GM21528 (cell line): ENCODE data around the gene OR10G2.
"Not testable (repeated sequence)": the region's sequence is repeated elsewhere in the genome, so short reads cannot be mapped to it uniquely, and the experiment has no call there.

Experiments
- ATAC-seq: cut with Tn5 transposase; IDR thresholded peaks from one replicate; pipeline ENCODE4 v1.9.1; 2021; ENCODE audit warnings: mild to moderate bottlenecking, moderate library complexity; ENCODE audit not compliant: unreplicated experiment, low FRiP score

The OR10G2 gene, protein sequence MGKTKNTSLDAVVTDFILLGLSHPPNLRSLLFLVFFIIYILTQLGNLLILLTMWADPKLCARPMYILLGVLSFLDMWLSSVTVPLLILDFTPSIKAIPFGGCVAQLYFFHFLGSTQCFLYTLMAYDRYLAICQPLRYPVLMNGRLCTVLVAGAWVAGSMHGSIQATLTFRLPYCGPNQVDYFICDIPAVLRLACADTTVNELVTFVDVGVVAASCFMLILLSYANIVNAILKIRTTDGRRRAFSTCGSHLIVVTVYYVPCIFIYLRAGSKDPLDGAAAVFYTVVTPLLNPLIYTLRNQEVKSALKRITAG

DNA sequence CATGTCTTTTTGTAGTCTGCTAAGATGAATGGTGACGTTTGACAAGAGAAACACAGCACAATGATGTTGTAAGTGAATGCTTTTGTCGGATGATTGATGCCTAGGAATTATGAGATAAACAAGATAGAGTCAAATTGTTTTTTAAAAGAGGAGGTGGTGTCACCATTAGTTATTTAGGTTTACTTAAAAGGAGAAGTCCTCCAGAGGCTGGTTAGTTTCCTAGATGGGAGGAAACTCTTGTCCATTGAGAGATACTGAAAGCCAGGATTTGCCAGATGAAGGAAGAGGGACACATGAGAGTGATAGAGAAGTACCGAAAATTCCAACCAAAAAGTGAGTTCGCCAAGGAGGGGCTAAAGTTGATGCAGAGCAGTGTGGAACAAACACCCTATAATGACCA, at the start of gene OR10G2:
Gene OR10G2 (minus strand): TSS at position 101 of the 400 bp plus-strand sequence. CDS start 98 bp downstream, at position 3.
- no peak for ATAC-seq

DNA sequence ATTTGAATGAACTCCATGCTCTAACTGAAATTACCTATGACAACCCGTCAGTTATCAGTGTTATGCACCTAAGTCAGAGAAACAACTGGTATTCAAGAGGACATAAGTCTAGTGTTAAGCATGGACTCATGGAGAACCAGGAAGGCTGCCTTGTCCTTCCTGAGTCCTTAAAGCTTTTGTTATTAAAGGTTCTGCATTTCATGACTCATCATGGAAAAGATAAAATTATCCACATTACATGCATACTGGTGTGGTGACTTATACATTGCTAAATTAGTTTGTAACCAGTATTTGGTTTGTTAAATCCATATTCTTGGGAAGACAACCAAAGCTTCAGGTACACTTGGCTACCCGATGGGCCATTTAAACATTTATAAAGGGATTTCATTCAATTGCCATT, 45.3 kb upstream of the OR10G2 start:
- no peak for ATAC-seq

DNA sequence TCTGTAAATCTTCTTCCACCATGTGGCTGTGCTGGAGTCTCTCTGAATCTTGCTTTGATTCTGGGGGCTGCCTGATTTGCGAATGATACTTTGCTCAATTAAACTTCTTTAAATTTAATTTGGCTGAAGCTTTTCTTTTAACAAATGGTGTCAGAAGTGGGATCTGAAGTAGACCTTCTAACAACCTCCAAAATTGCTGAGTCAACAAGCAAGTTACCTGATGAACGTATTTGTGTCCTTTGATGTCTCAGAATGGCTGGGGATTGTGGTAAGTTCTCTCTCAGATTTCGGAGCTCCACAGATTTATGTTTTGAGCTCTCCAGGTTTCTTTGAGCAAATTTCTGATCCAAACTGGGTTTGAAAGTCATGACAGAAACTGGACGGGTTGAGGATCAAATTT, 40.8 kb upstream of the OR10G2 start:
- ATAC-seq, result no peak

DNA sequence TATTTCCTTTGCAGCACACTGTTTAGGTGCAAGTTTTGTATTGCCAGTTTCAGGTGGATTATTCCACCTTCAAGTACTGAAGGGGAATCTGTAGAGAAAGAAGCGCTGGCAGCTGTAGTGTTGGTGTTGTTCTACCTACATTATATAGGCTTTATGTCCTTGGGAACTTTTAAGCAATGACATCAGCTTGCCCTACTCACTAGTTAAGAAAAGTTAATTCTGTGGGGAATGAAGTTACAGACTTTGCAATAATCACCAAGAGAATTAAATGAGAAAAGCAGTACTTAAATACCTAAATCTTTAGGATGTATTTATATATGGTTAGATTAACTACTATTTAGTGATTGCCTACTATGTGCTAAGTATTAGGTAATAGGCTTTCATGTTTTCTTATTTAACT, 39.0 kb upstream of the OR10G2 start, which contains the start of gene OR4E1:
Gene OR4E1 (minus strand): TSS at position 101 of the 400 bp plus-strand sequence. CDS start 2,883 bp downstream, outside the sequence.
- ATAC-seq, result no peak

DNA sequence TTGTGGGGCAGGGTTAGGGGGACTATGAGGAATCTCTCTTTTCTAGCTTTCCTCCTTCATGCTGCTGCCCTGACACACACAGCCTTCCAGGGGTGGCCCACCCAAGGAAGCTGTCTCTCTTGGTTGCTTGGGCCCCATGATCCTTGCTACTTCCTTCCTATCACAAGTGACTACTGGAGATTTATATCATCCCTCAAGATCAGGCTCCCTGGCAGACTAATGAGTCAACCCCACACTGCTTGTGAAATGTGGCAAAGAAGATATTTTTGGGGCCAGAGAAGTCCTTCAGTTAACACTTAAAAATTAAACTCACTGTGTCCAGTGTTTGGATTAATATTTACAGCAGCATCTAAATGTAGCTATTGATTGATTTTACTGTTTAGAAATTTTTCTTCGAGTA, 37.4 kb upstream of the OR10G2 start:
- no peak for ATAC-seq

DNA sequence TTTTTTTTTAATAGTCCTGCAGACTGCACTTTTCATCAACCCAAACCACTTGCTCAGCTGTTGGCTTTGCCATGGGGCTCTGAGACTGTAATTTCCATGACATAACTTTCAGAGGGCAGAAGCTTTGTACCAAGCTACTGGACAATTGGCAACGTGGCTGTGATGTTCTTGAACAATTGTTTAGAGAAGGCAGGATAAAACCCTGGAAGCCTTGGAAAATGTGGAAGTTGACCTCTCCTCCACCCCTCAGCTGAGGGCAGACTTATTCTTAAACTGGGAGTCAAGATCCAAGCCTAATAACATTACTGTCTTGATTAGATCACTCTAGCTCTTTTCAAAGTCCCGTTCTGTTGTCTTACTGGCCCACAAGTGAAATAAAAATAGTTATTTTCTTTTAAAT, 36.6 kb upstream of the OR10G2 start:
- no peak for ATAC-seq

DNA sequence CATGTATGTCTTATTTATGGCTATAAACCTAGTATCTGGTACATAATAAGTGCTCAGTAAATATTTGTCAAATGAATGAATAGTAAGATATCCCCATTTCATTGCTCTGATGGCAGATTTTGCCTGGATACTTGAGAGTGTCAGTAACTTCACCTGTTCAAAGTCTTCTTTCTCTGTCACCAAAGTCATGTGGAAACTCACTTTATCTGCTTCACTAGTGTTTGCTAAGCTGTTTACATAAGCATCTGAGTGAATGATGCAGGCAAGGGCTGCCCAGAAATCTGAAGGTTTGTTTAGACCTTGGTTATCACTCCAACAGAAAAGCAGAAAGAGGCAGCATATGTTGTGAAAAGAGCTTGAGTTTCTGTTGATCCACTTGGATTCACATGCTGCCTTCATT, 34.5 kb upstream of the OR10G2 start:
- no peak for ATAC-seq

DNA sequence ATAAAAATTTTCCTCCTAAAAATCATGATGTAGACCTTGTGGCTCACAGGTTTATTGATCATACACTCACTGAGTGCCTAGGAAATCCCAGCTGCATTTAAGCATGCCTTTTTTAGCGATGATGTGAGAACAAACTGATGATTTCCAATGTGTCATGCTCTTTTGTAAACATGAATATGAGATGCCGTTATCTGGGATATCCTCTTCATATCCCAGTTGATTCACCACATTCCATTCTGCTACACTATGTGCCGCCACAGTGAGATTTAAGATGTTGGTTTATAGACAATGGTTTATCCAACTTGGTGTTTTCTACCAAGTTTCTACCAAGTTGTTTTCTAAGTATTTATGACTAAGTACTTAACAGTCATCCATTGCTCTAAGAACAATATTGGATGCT, 33.6 kb upstream of the OR10G2 start:
- no peak for ATAC-seq

DNA sequence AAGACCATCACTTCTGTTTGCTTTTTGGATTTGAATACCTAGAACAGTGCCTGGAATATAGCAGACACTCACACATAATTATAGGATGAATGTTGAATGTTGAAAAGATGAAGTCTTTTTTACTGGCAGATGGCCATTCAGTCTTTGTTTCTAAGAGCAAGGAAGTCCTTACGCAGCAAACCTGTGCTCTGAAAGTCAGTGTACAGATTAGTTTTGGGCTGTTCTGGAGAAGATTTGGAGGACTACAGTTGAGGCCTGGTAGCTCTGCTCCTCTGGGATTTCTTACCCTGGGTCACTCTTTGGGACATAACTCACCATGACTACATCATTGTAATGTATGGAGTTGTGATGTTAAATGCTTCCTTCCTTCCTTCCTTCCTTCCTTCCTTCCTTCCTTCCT, 22.2 kb upstream of the OR10G2 start:
- no peak for ATAC-seq

DNA sequence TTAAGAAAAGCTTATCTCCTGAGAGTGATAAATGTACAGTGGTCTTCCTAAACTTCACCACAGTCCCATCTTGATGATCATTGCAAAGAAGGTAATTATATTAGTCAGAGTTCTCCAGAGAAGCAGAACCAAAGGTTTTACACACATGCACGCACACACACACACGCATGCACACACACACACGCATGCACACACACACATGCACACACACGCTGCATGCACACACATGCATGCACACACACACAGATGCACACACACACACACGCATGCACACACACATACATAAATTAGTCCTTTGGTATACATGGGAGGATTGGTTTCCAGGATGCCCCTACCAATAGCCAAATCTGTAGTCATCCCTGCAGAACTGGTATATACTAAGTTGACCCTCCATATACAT, 19.5 kb upstream of the OR10G2 start:
- no peak for ATAC-seq

DNA sequence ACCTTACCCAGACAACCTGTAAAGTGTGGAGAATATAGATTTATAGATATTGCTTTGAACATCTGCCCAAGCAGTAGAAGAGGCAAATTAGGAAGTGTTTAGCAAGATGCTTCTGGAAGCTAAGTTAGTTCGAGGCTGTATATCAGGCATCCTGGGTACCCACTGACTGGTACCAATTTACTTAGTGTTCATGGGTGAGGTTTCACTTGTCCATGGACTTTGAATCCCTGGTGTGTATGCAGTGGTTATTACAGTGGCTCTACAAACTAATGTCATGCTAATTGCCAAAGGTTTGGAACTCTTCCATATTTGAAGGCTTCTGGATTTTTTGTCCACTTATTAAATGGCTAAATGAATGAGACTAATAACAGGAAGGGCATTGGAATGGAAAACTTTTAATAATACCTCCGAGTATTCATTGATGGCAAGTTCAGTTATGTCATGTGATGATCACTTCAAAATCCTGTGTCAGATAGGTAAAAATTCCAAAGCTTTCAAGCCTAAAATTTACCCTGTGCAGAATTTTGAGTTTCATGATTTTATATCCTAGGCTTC, 18.7 kb upstream of the OR10G2 start, which contains the start of gene OR4E2:
Gene OR4E2 (plus strand): TSS at position 505 of the 555 bp plus-strand sequence. CDS start 11,248 bp downstream, outside the sequence.
- ATAC-seq, result no peak

DNA sequence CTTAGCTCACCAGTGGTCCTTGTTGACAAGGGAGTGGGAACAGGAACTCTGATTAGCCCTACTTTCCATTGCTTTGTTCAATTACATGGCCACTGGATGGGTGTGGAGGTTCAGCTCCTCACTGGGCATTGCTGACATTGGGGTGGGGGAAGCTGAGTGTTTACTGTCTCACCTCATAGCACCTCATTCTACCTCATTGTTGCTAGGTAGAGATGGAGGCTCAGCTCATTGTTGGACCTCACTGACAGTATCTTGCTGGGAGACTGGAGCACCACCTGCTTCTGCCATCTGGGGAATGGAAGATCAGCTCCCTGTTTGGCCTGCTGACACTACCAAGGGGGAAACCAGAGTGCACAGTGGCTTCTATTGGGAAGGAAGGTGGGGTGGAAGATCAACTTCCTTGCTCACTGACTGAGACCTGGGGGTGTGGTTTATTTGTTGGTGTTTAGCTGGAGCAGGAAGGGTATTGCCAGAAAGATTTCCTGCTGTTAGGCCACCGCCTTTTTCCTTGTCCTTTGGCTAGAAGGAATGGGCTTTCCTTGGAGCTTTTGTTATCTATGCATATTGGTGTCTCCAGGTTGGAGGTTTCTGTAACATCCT, 17.6 kb upstream of the OR10G2 start:
- no peak for ATAC-seq

DNA sequence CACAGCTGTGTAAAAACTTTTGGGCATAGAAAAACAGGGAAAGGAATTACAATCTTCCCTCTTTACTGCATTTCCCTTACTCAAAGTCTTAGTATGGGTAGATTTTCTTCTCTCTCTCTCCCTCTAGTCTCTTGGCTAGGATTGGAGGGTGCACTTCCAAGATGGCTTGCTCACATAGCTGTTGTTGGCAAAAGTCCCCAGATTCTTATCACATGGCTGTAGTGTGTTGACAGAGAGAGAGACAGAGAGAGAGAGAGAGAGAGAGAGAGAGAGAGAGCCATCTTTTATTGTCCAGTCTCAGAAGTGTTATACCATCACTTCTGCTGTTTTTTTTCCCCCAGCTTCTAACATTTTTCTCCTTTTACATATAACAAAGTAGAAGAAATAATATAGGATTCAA, 12.6 kb upstream of the OR10G2 start:
- ATAC-seq, result no peak

DNA sequence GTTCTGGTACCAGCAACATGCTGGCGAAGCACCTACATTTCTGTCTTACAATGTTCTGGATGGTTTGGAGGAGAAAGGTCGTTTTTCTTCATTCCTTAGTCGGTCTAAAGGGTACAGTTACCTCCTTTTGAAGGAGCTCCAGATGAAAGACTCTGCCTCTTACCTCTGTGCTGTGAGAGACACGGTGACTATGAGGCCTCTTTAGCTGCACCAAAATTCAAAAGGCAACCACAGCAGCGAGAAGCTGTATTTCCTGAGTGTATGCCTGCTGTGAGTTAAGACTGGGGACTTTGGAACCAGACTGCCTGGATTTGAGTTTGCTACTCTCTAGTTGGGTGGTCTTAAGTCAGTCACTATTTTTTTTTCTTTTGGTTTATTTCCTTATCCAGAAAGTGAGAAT, 8.7 kb upstream of the OR10G2 start:
- ATAC-seq, result no peak

DNA sequence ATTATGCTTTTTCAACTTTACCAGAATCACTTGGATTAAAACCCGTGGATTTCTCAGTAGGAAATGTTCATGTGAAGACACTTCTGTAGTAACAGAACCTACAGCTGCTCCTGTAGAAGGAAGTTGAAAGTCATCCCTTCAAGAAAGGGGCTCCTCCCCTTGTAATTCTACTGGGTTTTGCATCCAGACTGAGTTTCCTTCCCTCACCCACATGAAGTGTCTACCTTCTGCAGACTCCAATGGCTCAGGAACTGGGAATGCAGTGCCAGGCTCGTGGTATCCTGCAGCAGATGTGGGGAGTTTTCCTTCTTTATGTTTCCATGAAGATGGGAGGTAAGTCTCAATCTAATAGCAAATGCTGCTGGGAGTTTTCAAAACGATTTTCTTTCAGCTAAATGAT, 7.9 kb upstream of the OR10G2 start:
- ATAC-seq, result no peak

DNA sequence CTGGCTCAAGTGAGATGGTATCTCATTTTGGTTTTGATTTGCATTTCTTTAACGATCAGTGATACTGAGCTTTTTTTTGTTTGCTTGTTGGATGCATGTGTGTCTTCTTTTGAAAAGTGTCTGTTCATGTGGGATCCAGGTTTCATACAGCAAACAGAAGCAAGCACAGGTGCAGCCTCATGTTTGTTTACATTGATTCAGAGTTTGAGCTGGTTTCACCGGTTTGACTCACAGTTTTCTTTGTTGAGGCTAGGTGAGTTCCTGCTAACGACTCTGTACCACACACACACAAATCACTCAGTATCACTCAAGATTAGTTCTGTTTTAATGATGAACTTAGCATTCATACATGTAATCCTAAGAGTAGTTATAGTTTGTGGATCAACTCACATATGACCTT, 3.7 kb downstream of the OR10G2 start:
- no peak for ATAC-seq

DNA sequence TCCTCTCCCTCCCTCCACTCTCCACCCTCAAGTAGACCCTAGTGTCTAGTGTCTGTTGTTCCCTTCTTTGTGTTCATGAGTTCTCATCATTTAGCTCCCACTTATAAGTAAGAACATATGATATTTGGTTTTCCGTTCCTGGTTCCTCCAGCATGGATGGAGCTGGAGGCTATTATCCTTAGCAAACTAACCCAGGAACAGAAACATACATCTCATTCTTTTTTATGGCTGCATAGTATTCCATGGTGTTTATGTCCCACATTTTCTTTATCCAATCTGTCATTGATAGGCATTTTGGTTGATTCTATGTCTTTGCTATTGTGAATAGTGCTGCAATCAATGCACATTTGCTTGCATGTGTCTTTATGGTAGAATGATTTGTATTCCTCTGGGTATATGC, 4.2 kb downstream of the OR10G2 start:
- ATAC-seq, result not testable (repeated sequence)

DNA sequence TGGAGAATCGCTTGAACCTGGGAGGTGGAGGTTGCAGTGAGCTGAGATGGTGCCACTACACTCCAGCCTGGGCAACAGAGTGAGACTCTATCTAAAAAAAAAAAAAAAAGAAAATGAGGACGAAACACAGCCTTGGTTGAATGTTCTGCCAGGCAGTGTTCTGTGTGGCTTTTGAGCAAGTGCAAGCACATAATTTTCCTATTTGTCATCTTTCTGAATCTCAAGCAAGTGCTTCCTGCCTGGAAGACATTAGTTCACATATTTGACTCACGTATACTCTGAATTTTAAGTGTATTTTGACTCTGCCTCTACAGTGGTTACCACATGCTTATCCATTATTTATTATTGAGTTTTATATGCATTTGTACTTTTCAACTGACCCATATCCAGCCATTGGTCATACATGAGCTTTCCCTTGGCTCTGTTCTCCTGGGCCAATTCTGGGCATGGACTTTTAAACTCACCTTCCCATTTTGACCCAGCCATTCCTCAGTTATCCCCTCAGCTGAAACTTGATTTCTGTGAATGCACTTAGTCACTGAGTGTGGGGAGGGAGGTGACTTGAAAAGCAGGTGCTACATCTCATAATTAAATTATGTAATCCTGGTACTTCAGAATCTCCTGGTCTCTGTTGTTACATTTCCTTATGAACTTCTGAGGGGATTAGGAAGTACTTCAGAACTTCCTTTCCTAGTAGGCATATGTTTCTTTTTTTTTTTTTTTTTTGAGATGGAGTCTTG, 8.1 kb downstream of the OR10G2 start:
- ATAC-seq, result no peak

DNA sequence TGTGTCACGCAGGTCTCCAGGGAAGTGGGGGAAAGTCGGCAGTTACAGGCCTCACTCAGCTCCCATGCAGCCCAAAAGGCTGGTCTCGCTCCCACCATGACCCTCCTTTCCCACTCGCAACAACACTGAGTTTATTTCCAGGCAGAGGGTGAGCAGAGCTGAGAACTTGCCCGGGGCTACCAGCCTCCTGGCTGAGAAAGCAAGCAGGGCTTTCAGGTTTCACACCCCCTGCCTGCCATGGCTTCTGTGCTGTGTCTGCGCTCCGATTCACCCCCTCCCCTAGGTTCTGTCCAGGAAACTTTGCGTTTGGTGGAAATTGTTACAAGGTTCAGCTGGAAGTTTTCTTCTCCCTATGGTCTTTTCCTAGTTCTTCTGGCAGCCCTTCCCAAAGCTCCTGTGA, 17.1 kb downstream of the OR10G2 start:
- ATAC-seq, result no peak

DNA sequence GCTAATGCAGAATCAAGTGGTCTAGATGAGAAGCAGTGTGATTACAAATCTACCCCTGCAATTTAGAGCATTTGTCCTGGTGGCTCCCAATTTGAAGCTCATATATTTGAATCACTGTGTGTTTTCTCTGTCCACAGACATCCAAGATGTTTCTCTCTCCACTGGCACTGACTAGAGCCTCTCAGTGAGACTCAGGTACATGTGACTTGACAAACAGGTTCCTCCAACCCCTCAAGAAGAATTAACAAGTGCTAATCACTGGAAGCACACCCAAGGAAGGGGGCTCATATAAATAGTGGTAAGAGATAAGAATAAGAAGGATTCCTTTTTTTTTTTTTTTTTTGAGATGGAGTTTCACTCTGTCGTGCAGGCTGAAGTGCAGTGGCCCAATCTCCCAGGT, 20.5 kb downstream of the OR10G2 start:
- ATAC-seq, result no peak

DNA sequence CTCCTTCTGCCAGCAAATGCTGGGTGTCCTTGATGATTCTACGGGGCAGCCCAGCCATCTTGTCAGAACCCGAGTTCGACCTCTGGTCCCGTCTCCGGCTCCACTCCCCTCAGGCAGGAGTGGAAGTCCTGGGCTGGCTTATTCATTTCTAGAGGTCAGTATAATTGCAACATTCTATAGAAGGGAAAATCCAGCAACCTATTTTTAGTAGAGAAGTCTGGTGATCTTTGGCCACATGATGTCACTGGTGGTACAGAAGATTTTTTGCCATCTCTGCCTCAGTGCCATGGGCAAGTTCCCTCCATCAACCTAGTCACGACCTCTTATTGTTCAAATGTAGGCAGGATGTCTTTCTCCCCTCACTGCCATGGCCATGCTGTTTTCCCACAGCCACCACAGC, 22.4 kb downstream of the OR10G2 start:
- ATAC-seq, result no peak
